Activated T-helper 17 cell treated with anti-CD3 and anti-CD28 coated beads, Interleukin-2, amount 50 U/mL, for 72 hours (primary cell): ENCODE data around the gene S100G. TPM values are rescaled to one million over a fixed set of nuclear protein-coding genes. Genes with fewer than 3 reads are reported as not detected.
A peak's percentile ranks its signal among the peaks of the same experiment; 100 is the strongest.
"Not testable (repeated sequence)": the region's sequence is repeated elsewhere in the genome, so short reads cannot be mapped to it uniquely, and the experiment has no call there.

ENCODE experiments used
- ATAC-seq: fragments of 150-1000 bp; cut with Tn5 transposase; replicated peaks from 2 replicates; pipeline ENCODE4 v1.10.0; 2021; ENCODE audit warnings: mild to moderate bottlenecking, moderate library complexity
- H3K27ac Mint-ChIP-seq: one replicate; pipeline ENCODE4 v1.8.0; 2022; ENCODE audit warnings: mixed read lengths
- H3K27me3 Mint-ChIP-seq: one replicate; pipeline ENCODE4 v1.8.0; 2022; ENCODE audit warnings: mixed read lengths
- H3K36me3 Mint-ChIP-seq: one replicate; pipeline ENCODE4 v1.8.0; 2022; ENCODE audit warnings: low read depth, mild to moderate bottlenecking, mixed read lengths
- H3K4me1 Mint-ChIP-seq: one replicate; pipeline ENCODE4 v1.8.0; 2022; ENCODE audit warnings: mixed read lengths
- H3K4me3 Mint-ChIP-seq: one replicate; pipeline ENCODE4 v1.8.0; 2022; ENCODE audit warnings: mild to moderate bottlenecking, mixed read lengths
- H3K9me3 Mint-ChIP-seq: one replicate; pipeline ENCODE4 v1.8.0; 2022; ENCODE audit warnings: mixed read lengths
- total RNA-seq, 2 donors: library from RNA; stranded (reverse); gene quantifications; one replicate each; pipeline ENCODE4 v1.2.3, GENCODE V29; 2022

The S100G gene, protein sequence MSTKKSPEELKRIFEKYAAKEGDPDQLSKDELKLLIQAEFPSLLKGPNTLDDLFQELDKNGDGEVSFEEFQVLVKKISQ
- not detected for total RNA-seq

DNA sequence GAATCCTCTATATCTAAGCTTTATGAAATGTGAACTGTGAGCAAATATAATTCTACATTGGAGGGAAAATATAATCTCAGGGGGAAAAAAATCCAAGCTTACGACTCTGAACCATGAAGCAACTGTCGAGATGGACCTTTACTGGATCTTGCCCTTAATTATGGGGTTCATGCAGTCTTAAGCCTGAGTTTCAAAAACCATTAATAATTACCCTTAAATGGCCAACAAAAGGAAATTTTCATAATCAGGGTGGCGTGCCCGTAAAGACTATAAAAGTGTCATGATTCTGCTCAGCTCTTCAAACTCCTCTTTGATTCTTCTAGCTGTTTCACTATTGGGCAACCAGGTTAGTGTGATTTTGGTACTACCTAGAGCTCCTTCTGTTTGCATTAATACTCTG is at the start of gene S100G:
Gene S100G, plus strand, starts transcription at position 301 of the 400 bp plus-strand sequence. CDS start 849 bp downstream, outside the sequence.
- Mint-ChIP-seq H3K27me3 (no peaks in the 10 kb centered on the region), H3K27ac (no peak within 1 kb of the TSS), H3K4me3 (no peak within 1 kb of the TSS), H3K9me3 (no peaks in the 10 kb centered on the region), H3K36me3 (no peaks in the 10 kb centered on the region), H3K4me1 (no peaks in the 10 kb centered on the region)
- no peak for ATAC-seq

GRCh38 chrX:16601885-16602284 is 48.1 kb upstream of the S100G start:
- H3K9me3 Mint-ChIP-seq = no peaks in the 10 kb centered on the region
- no peaks in the 10 kb centered on the region for H3K36me3 Mint-ChIP-seq
- peaks cover 4% of the 10 kb centered on the region for H3K4me1 Mint-ChIP-seq
- no peak for ATAC-seq
- no peaks in the 10 kb centered on the region for H3K27me3 Mint-ChIP-seq
- no peak overlapping the region for H3K27ac Mint-ChIP-seq
- no peak overlapping the region for H3K4me3 Mint-ChIP-seq

DNA sequence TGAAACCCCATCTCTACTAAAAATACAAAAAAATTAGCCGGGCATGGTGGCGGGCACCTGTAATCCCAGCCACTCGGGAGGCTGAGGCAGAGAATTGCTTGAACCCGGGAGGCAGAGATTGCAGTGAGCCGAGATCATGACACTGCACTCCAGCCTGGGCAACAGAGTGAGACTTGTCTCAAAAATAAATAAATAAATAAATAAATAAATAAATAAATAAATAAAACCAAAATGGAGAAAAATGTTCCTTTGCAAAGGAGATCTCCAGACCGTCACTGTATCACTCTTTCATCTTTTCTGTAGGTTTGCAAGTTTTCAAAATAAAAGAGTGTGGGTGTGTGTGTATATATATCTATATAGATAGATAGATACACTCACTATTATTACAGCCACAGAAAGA is 46.7 kb upstream of the S100G start:
- H3K4me3 Mint-ChIP-seq = peak overlapping the region; percentile 61
- not testable (repeated sequence) for H3K36me3 Mint-ChIP-seq, H3K4me1 Mint-ChIP-seq, ATAC-seq, H3K27me3 Mint-ChIP-seq, H3K9me3 Mint-ChIP-seq
- H3K27ac Mint-ChIP-seq = peak overlapping the region; percentile 86

GRCh38 chrX:16603822-16604221 is 46.1 kb upstream of the S100G start:
- Mint-ChIP-seq H3K36me3 (no peaks in the 10 kb centered on the region), H3K27me3 (no peaks in the 10 kb centered on the region), H3K27ac (peak overlapping the region; percentile 86), H3K4me3 (peak overlapping the region; percentile 61), H3K9me3 (no peaks in the 10 kb centered on the region), H3K4me1 (peaks cover 4% of the 10 kb centered on the region)
- ATAC-seq = peak; percentile 89

DNA sequence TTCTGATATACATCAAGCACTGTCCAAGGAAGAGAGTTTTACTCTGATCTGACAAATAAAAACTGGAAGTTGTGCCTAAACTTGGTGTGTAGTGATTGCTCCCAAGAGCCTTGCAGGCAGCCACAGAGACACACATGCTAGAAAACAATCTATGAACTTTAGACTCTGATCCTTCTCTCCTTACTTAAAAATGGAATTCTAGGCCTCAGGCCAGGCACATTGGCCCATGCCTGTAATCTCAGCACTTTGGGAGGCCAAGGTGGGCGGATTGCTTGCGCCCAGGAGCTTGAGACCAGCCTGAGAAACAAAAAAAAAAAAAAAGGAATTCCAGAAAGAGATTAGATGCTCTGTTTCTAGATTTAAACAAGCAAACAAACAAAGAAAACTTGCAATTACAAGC is 45.6 kb upstream of the S100G start:
- peak overlapping the region; percentile 61 for H3K4me3 Mint-ChIP-seq

DNA sequence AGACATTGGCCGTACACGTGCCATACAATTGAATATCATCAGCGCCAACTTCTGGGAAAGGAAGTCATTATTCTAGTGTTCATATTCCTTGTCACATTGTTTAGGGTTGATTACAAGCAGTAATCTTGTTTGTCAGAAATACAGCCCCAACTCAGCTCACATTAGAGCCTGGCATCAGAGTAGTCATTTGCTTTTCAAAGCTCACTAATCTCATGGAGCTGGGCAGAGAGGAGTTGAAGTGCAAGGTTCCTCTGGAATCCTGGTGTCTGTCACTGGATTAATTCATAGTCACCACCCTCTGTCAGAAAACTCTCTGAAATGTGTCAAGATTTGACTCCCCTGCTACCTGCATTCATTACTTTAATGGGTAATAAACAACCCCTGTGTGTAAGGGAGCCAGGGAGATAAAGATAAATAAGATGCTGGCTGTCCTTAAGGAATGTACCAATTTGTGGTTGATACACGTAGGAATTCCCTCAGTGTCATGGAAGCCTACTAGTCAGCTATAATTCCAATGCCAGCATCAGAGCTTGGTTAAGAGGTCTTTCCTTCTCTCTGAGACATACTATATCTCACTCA is 43.7 kb upstream of the S100G start:
- H3K27ac Mint-ChIP-seq = no peak overlapping the region
- ATAC-seq = no peak
- H3K9me3 Mint-ChIP-seq = no peaks in the 10 kb centered on the region
- peaks cover 4% of the 10 kb centered on the region for H3K4me1 Mint-ChIP-seq
- H3K36me3 Mint-ChIP-seq = no peaks in the 10 kb centered on the region
- no peak overlapping the region for H3K4me3 Mint-ChIP-seq
- no peaks in the 10 kb centered on the region for H3K27me3 Mint-ChIP-seq

More for the DNA sequence above, 45.6 kb upstream of the S100G start:
- ATAC-seq = no peak
- H3K9me3 Mint-ChIP-seq = no peaks in the 10 kb centered on the region
- H3K27ac Mint-ChIP-seq = peak overlapping the region; percentile 86
- H3K4me1 Mint-ChIP-seq = peaks cover 4% of the 10 kb centered on the region
- no peaks in the 10 kb centered on the region for H3K36me3 Mint-ChIP-seq
- H3K27me3 Mint-ChIP-seq = no peaks in the 10 kb centered on the region

- no peaks in the 10 kb centered on the region for H3K4me1 Mint-ChIP-seq
- H3K27me3 Mint-ChIP-seq = no peaks in the 10 kb centered on the region
- H3K4me3 Mint-ChIP-seq = no peak overlapping the region
- H3K9me3 Mint-ChIP-seq = no peaks in the 10 kb centered on the region
- H3K36me3 Mint-ChIP-seq = peaks cover 4% of the 10 kb centered on the region
- ATAC-seq = peak; percentile 26
- no peak overlapping the region for H3K27ac Mint-ChIP-seq
These were observed 39.8 kb upstream of the S100G start for GRCh38 chrX:16610121-16610621.

DNA sequence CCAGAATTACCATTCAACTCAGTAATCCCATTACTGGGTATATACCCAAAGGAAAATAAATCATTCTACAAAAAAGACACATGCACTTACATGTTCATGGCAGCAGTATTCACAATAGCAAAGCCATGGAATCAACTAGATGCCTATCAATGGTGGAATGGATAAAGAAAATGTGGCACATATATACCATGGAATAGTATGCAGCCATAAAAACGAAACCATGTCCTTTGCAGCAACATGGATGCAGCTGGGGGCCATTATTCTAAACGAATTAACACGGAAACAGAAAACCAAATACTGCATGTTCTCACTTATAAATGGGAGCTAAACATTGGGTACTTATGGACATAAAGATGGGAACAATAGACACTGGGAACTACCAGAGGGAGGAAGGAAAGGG is 39.3 kb upstream of the S100G start:
- not testable (repeated sequence) for H3K4me3 Mint-ChIP-seq, H3K36me3 Mint-ChIP-seq, H3K27ac Mint-ChIP-seq, H3K9me3 Mint-ChIP-seq, H3K4me1 Mint-ChIP-seq, ATAC-seq, H3K27me3 Mint-ChIP-seq

GRCh38 chrX:16612257-16612897 is 37.6 kb upstream of the S100G start:
- no peak overlapping the region for H3K4me3 Mint-ChIP-seq
- no peak for ATAC-seq
- H3K4me1 Mint-ChIP-seq = no peaks in the 10 kb centered on the region
- peaks cover 4% of the 10 kb centered on the region for H3K36me3 Mint-ChIP-seq
- H3K27me3 Mint-ChIP-seq = no peaks in the 10 kb centered on the region
- H3K9me3 Mint-ChIP-seq = no peaks in the 10 kb centered on the region
- H3K27ac Mint-ChIP-seq = no peak overlapping the region

DNA sequence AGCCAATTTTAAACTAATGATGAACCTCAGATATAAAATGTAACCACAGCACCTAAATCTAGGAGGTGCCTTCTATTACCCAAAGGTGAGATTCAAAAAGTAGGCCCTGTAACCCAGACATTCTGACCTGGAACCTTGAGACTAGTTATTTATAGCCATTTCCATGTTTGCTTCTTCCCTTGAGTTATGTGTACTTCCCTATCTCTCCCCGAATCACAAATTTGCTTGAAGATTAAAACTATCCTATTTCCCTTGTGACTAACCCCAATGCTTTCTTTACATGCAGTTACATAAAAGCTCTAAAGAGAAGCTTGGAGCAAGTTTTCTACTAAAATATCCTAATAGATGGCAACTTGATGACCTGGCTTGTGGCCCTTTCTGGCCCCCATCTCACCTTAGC is 32.6 kb upstream of the S100G start:
- no peak for ATAC-seq
- H3K36me3 Mint-ChIP-seq = peaks cover 4% of the 10 kb centered on the region
- no peaks in the 10 kb centered on the region for H3K27me3 Mint-ChIP-seq
- no peaks in the 10 kb centered on the region for H3K4me1 Mint-ChIP-seq
- H3K27ac Mint-ChIP-seq = no peak overlapping the region
- H3K4me3 Mint-ChIP-seq = no peak overlapping the region
- no peaks in the 10 kb centered on the region for H3K9me3 Mint-ChIP-seq

DNA sequence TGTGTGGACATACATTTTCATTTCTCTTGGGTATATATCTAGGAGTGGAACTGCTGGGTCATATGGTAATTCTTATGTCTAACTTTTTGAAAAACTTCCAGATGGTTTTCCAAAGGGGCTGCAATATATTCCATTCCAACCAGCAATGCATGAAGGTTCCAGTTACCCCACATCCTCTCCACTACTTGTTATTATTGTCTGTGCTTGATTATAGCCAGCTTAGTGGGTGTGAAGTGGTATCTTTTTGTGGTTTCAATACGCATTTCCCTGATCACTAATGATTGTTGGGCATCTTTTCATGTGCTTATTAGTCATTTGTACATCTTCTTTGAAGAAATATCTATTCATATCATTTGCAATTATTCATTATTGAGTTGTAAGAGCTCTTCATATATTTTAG is 31.5 kb upstream of the S100G start:
- no peak overlapping the region for H3K4me3 Mint-ChIP-seq
- H3K36me3 Mint-ChIP-seq = peaks cover 4% of the 10 kb centered on the region
- H3K9me3 Mint-ChIP-seq = no peaks in the 10 kb centered on the region
- no peaks in the 10 kb centered on the region for H3K4me1 Mint-ChIP-seq
- no peak for ATAC-seq
- no peaks in the 10 kb centered on the region for H3K27me3 Mint-ChIP-seq
- no peak overlapping the region for H3K27ac Mint-ChIP-seq

DNA sequence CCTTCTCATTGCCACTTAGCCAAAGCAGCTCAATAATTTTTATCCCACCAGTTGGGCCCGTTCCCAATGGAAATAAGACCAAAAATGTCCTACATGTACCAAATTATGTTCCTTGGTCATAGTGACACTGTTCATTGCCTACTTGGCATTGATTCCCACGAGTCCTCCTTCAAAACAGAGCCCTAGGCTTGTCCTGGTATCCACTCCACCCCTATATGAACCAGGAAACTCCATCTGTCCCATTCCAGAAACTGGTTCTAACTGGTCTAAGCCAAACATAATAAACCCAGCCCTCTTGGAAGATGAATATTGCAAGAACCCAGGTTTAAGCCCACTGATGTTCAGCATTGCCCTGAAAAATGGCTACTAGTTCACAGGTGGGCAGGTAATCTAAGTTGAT is 30.9 kb upstream of the S100G start:
- no peak for ATAC-seq
- no peaks in the 10 kb centered on the region for H3K9me3 Mint-ChIP-seq
- H3K4me3 Mint-ChIP-seq = no peak overlapping the region
- H3K36me3 Mint-ChIP-seq = peaks cover 2% of the 10 kb centered on the region
- no peaks in the 10 kb centered on the region for H3K27me3 Mint-ChIP-seq
- no peaks in the 10 kb centered on the region for H3K4me1 Mint-ChIP-seq
- no peak overlapping the region for H3K27ac Mint-ChIP-seq

DNA sequence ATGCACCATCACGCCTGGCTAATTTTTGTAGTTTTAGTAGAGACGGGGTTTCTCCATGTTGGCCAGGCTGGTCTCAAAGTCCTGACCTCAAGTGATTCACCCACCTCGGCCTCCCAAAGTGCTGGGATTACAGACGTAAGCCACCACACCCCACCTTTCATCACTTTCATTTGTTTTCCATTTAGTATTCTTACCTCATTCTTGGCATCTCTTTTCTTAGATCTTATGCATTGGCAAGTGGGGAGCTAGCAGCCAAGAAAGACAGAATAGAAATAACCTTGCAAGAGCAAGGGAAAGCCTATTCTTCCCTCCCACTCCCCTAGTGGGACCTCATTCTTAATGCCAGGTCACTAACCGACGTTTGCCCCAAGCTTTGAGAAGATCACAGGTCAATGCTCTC is 21.4 kb upstream of the S100G start:
- H3K27me3 Mint-ChIP-seq, H3K9me3 Mint-ChIP-seq, H3K4me3 Mint-ChIP-seq, H3K36me3 Mint-ChIP-seq, H3K4me1 Mint-ChIP-seq, H3K27ac Mint-ChIP-seq, ATAC-seq: not testable (repeated sequence)

GRCh38 chrX:16628946-16629595 is 20.9 kb upstream of the S100G start:
- Mint-ChIP-seq H3K4me3 (no peak overlapping the region), H3K9me3 (no peaks in the 10 kb centered on the region), H3K27ac (no peak overlapping the region), H3K36me3 (no peaks in the 10 kb centered on the region), H3K4me1 (no peaks in the 10 kb centered on the region), H3K27me3 (no peaks in the 10 kb centered on the region)
- no peak for ATAC-seq

GRCh38 chrX:16629909-16630308 is 20.0 kb upstream of the S100G start:
- no peaks in the 10 kb centered on the region for H3K36me3 Mint-ChIP-seq
- no peak overlapping the region for H3K4me3 Mint-ChIP-seq
- no peaks in the 10 kb centered on the region for H3K9me3 Mint-ChIP-seq
- no peaks in the 10 kb centered on the region for H3K4me1 Mint-ChIP-seq
- no peaks in the 10 kb centered on the region for H3K27me3 Mint-ChIP-seq
- ATAC-seq = no peak
- no peak overlapping the region for H3K27ac Mint-ChIP-seq
